ENCODE data around the gene XG.
"Not testable (repeated sequence)": the region's sequence is repeated elsewhere in the genome, so short reads cannot be mapped to it uniquely, and the experiment has no call there.

The XG gene

DNA sequence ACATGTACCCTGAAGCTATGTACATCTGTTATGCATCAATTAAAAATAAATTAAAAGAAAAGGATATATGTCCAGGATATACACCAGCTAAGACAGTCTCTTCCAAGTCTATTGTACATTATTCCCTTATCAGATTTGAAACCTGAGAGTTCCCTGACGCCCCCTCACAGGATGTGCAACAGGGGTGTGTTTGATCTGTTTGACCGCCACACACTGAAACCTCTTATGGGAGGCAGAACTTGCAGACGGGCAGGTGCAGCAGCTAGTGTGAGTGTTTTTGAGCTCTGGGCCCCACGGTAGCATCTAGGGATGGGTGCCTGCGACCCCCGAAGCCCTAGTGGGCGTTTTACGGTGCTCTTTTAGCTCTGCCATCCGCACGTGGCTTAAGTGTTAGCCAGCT, 4.7 kb downstream of the XG start:
- no peak overlapping the region for H3K27ac Mint-ChIP-seq
- H3K4me3 Mint-ChIP-seq, result no peak overlapping the region
- no peak for ATAC-seq
- H3K36me3 Mint-ChIP-seq, result no peaks in the 10 kb centered on the region
- H3K27me3 Mint-ChIP-seq, result peaks cover 32% of the 10 kb centered on the region
- H3K4me1 Mint-ChIP-seq, result no peaks in the 10 kb centered on the region
- H3K9me3 Mint-ChIP-seq, result peaks cover 3% of the 10 kb centered on the region

DNA sequence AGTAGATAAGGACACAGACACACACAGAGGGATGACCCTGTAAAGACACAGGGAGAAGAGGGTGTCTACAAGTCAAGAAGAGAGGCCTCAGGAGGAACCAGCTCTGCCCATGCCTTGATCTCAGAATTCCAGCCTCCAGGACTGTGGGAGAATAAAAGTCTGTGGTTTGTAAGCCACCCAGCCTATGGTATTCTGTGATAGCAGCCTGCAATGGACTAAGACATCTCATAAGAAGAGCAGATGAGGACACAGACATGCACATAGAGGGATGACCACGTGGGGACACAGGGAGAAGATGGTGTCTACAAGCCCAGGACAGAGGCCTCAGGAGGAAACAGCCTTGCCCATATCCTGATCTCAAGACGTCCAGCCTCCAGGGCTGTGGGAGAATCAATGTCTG, 9.4 kb downstream of the XG start:
- H3K9me3 Mint-ChIP-seq, result peaks cover 3% of the 10 kb centered on the region
- peaks cover 32% of the 10 kb centered on the region for H3K27me3 Mint-ChIP-seq
- no peak for ATAC-seq
- H3K4me1 Mint-ChIP-seq, result no peaks in the 10 kb centered on the region
- no peak overlapping the region for H3K27ac Mint-ChIP-seq
- H3K4me3 Mint-ChIP-seq, result no peak overlapping the region
- no peaks in the 10 kb centered on the region for H3K36me3 Mint-ChIP-seq

DNA sequence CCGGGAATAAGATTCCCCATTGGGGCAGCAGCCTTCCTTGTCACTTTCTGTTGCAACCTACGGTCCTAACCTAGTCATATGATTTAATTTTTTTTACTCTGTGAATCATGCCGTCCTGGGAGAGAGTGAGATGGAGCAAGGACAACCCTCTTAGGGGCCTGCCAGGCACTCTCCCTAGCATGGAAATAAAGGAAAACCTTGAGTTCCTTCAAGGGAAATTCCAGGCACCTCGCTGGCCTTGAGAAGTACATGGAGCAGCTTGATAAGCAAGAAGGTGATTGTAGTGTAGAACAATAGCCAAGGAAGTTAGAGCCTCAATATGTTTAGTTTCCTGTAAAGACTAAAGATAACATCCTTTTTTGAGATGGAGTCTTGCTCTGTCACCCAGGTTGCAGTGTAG, 10.8 kb downstream of the XG start:
- H3K4me1 Mint-ChIP-seq, result not testable (repeated sequence)

DNA sequence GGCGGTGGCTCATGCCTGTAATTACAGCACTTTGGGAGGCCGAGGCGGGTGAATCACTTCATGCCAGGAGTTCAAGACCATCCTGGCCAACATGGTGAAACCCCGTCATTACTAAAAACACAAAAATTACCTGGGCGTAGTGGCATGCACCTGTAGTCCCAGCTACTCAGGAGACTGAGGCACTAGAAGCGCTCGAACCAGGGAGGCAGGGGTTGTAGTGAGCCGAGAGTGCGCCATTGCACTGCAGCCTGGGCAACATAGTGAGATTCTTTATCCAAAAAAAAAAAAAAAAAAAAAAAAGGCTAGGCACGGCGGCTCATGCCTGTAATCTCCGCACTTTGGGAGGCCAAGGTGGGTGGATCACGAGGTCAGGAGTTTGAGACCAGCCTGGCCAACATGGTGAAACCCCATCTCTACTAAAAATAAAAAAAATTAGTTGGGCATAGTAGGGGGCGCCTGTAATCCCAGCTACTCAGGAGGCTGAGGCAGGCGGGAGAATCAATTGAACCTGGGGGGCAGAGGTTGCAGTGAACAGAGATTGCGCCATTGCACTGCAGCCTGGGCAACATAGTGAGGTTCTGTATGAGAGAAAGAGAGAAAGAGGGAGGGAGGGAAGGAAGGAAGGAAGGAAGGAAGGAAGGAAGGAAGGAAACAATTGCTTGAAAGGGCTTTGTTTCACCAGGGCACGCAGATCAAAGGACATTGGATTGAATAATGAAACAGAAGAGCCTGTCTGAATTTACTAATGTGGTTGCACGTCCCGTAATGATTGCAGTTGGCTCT, 13.1 kb downstream of the XG start:
- not testable (repeated sequence) for H3K9me3 Mint-ChIP-seq, H3K4me1 Mint-ChIP-seq, H3K36me3 Mint-ChIP-seq, H3K27ac Mint-ChIP-seq, H3K4me3 Mint-ChIP-seq, ATAC-seq
- H3K27me3 Mint-ChIP-seq, result peaks cover 31% of the 10 kb centered on the region

More for the DNA sequence above, 10.8 kb downstream of the XG start:
- peaks cover 29% of the 10 kb centered on the region for H3K27me3 Mint-ChIP-seq
- not testable (repeated sequence) for H3K27ac Mint-ChIP-seq, H3K9me3 Mint-ChIP-seq, ATAC-seq, H3K4me3 Mint-ChIP-seq, H3K36me3 Mint-ChIP-seq

DNA sequence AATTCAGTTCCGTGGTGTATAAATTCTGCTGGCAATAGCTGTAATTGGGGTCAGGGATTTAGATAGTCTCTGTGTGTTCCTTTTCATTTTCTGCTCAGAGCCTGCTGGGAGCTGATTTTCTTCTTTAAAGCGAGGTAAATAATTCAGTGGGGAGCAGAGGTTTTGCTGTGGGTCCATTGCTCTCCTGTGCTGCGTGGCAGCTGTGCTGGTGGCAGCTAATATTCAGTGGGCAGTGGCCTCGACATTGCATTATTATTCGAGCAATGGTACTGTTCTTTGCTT, 13.7 kb downstream of the XG start:
- H3K27me3 Mint-ChIP-seq, result peaks cover 31% of the 10 kb centered on the region
- no peaks in the 10 kb centered on the region for H3K4me1 Mint-ChIP-seq
- H3K36me3 Mint-ChIP-seq, result no peaks in the 10 kb centered on the region
- no peak overlapping the region for H3K27ac Mint-ChIP-seq
- H3K9me3 Mint-ChIP-seq, result no peaks in the 10 kb centered on the region
- H3K4me3 Mint-ChIP-seq, result no peak overlapping the region
- ATAC-seq, result no peak

DNA sequence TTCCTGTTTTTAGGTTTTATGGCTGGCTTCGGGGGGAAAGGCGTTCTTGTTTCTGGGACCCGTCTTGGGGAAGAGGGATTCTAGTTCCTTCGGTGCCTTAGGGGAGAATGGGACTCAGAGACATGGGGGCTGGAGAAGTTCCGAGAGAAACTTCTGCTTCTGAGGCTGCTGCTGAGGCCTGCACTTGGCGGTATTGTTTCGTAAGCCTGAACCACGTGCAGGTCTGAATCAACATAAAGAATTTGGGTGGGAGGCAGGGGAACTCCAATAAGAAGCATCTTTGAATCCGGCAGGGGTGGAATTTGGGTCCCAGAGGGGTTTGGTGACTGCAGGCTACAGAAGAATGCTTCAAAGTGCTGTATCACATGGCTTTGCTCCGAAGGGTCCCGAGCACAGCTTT, 15.1 kb downstream of the XG start:
- H3K36me3 Mint-ChIP-seq, result no peaks in the 10 kb centered on the region
- peaks cover 3% of the 10 kb centered on the region for H3K9me3 Mint-ChIP-seq
- ATAC-seq, result no peak
- no peak overlapping the region for H3K4me3 Mint-ChIP-seq
- no peak overlapping the region for H3K27ac Mint-ChIP-seq
- no peaks in the 10 kb centered on the region for H3K4me1 Mint-ChIP-seq
- peaks cover 42% of the 10 kb centered on the region for H3K27me3 Mint-ChIP-seq

DNA sequence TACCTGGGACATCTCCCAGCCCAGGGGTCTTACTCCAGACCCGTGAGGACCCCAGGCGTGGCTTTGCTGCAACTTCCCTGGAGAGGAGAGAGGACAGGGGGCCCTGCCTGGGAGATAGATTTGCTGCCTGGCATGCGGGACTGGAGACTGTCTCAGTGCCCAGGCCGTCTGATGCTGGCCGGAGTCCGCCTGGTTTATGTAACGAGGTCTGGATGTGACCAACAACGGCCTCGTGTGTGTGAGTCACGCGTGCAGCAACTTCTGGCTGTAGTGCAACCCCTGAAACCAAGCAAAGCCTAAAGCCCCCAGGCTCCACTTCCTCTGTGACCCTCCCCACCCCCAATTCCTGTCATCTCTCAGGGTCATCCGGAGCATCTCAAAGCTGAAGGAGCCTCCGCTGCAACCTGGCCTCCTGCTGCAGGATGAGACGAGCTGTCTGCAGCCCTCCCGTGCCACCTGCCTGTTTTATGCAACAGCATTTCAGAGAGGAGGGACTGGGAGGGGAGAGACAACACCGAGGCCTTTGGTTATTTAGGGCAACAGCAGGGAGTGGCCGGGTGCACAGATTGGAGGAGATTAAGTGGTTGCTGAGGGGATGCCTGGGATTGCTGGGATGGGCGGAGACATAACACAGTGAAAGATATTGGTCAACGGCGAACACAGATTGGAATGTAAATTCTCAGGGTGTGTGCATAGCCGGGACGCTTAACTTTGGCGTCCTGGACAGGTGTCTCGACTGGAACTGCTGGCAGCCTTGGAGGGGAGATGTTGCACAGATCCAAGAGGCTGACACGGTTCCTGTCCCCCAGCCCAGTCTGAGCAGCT, 16.0 kb downstream of the XG start:
- no peak for ATAC-seq
- peaks cover 3% of the 10 kb centered on the region for H3K9me3 Mint-ChIP-seq
- H3K4me1 Mint-ChIP-seq, result no peaks in the 10 kb centered on the region
- no peaks in the 10 kb centered on the region for H3K36me3 Mint-ChIP-seq
- no peak overlapping the region for H3K4me3 Mint-ChIP-seq
- H3K27ac Mint-ChIP-seq, result no peak overlapping the region
- H3K27me3 Mint-ChIP-seq, result peaks cover 42% of the 10 kb centered on the region

DNA sequence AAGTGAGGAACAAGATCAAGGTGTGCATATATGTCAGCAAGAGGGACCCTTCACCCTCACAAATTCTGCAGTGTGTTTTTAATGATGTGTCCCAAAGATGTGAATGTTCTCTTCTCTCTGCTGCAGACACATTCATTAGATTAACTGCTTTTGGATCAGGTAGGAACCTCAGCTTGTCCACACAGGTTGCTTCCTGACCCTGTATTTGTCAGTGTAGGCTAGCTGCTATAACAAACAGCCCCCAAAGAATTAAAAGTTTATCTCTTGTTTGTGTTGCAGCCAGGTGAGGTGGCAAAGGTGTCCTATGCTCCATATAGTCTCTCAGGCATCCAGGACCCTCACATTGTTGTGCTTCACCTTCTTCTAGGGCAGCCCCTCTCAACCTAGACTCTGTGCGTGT, 17.8 kb downstream of the XG start:
- Mint-ChIP-seq H3K36me3 (no peaks in the 10 kb centered on the region), H3K4me1 (no peaks in the 10 kb centered on the region), H3K9me3 (peaks cover 14% of the 10 kb centered on the region), H3K4me3 (no peak overlapping the region), H3K27me3 (peaks cover 42% of the 10 kb centered on the region), H3K27ac (no peak overlapping the region)
- no peak for ATAC-seq

DNA sequence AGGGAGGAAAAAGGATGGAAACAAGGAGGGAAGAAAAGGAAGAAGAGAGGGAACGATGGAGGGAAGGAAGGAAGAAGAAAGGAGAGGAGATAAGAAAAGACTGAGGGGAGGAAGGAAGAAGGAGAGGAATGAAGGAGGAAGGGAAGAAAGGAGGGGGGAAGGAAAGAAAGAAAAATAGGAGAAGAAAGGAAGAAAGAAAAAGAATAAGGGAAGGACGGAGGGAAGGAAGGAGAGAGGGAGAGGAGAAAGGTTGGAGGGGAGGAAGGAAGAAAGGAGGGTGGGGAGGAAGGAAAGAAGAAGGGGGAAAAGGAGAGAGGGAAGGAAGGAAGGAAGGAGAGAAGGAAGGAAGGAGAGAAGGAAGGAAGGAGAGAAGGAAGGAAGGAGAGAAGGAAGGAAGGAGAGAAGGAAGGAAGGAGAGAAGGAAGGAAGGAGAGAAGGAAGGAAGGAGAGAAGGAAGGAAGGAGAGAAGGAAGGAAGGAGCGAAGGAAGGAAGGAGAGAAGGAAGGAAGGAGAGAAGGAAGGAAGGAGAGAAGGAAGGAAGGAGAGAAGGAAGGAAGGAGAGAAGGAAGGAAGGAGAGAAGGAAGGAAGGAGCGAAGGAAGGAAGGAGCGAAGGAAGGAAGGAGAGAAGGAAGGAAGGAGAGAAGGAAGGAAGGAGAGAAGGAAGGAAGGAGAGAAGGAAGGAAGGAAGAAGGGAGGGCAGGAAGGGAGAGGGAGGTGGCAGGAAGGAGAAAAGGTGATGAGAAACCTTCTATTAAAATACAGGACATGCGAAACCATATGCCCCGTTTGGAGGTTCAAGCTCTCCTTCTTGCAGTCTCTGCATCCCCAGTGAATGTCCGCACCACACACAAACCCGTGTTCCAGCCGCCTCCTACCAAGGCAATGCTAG, 21.6 kb downstream of the XG start:
- H3K9me3 Mint-ChIP-seq, result peaks cover 17% of the 10 kb centered on the region
- H3K4me3 Mint-ChIP-seq, result not testable (repeated sequence)

DNA sequence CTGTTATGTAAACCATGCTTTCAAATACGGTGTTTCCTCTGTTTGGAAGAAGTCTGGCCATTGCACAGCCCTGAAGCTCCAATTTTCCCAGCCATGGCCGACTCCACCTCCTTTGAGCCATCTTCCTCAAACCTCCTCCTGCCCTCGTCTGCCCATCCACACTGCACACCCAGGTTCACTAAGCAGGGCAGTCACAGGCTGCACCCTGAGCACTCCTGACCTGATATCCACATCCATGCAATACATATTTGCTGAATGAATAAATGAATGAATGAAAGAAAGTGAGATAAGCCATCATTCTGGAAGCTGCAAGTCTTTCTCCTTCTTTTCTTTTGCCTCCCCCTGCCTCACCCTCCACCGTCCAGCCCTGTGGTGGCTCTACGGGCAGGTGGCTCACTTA, 22.2 kb downstream of the XG start:
- Mint-ChIP-seq H3K27ac (no peak overlapping the region), H3K36me3 (no peaks in the 10 kb centered on the region), H3K4me1 (no peaks in the 10 kb centered on the region), H3K9me3 (peaks cover 17% of the 10 kb centered on the region), H3K4me3 (no peak overlapping the region), H3K27me3 (peaks cover 43% of the 10 kb centered on the region)
- no peak for ATAC-seq

More for the DNA sequence above, 21.6 kb downstream of the XG start:
- not testable (repeated sequence) for H3K4me1 Mint-ChIP-seq, H3K27ac Mint-ChIP-seq, H3K36me3 Mint-ChIP-seq, ATAC-seq
- H3K27me3 Mint-ChIP-seq, result peaks cover 45% of the 10 kb centered on the region

DNA sequence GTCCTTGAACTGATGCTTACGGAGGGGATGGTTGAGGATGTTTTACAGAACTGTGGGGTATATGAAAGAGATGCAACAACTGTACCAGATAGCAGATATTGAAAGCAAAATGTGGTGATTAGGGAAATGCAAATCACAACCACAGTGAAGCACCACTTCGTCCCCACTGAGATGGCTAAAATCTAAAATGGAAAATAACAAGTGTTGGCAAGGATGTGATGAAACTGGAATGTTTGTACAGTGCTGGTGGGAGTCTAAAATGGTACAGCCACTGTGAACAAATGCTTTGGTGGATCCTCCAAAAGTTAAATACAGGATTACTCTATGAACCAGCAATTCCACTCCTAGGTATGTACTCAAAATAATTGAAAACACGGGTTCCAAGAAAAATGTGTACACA, 22.9 kb downstream of the XG start:
- H3K4me1 Mint-ChIP-seq, result no peaks in the 10 kb centered on the region
- no peak overlapping the region for H3K27ac Mint-ChIP-seq
- no peaks in the 10 kb centered on the region for H3K36me3 Mint-ChIP-seq
- no peak for ATAC-seq
- H3K4me3 Mint-ChIP-seq, result no peak overlapping the region
- H3K27me3 Mint-ChIP-seq, result peaks cover 39% of the 10 kb centered on the region
- H3K9me3 Mint-ChIP-seq, result peaks cover 17% of the 10 kb centered on the region

DNA sequence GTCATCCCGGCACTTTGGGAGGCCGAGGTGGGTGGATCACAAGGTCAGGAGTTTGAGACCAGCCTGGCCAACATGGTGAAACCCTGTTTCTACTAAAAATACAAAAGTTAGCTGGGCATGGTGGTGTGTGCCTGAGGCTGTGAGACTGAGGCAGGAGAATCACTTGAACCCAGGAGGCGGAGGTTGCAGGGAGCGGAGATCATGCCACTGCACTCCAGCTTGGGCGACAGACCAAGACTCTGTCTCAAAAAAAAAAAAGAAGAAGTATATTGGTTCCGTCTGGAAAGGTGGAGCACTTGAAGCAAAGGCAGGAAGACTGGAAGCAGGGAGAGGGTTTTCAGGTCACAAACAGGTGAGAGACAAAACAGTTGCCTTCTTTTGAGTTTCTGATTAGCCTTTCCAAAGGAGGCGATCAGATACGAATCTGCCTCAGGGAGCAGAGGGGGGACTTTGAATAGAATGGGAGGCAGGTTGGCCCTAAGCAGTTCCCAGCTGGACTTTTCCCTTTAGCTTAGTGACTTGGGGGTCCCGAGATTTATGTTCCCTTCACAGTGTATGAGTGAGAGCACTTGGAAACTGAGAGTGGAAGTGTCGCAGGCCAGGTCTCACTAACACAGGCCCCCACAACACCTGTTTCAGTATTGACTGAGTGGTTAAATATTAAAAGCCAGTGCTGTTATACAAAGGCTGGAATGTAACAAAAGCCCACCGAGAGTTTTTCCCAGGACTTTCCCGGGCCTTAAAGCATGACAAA, 28.8 kb downstream of the XG start:
- peaks cover 34% of the 10 kb centered on the region for H3K27me3 Mint-ChIP-seq

DNA sequence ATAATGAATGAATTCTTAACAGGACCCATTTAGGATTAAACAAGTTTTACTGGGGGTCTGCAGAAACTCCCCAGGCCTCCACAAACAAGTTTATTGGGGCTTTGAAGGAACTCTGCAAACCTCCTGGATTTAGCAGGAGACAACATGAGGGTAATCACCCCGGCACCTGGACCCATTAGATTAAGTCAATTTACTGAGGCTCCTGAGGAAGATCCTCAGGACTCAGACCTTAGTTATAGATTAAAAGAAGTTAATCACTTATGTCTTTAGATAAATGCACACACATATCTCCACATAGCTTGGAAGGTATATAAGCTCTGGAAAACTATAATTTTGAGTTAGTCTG, 29.4 kb downstream of the XG start:
- Mint-ChIP-seq H3K4me1 (no peaks in the 10 kb centered on the region), H3K4me3 (no peak overlapping the region), H3K27me3 (peaks cover 34% of the 10 kb centered on the region), H3K9me3 (no peaks in the 10 kb centered on the region), H3K27ac (no peak overlapping the region), H3K36me3 (no peaks in the 10 kb centered on the region)
- ATAC-seq, result no peak

More for the DNA sequence above, 28.8 kb downstream of the XG start:
- not testable (repeated sequence) for H3K4me1 Mint-ChIP-seq, H3K27ac Mint-ChIP-seq, H3K36me3 Mint-ChIP-seq, H3K4me3 Mint-ChIP-seq, H3K9me3 Mint-ChIP-seq, ATAC-seq

DNA sequence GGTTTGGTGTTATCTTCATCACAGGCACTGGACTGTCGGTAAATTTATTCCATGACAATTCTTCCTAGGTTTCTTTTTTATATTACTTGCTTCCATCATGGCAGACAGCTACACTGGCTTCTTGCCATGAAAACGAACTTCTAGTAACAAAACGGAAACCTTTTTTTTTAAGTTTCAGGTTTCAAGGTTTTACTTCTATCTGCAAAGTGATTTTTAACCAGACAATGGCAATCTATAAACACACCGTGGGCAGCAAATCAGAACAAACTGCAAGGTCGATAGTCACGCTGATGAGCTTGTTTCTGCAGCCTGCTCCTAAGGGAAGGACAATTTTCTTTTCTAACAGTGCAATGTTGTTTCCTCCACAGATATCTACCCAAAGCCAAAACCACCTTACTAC, 29.9 kb downstream of the XG start:
- Mint-ChIP-seq H3K4me1 (no peaks in the 10 kb centered on the region), H3K27ac (no peak overlapping the region), H3K4me3 (no peak overlapping the region), H3K36me3 (no peaks in the 10 kb centered on the region), H3K27me3 (peaks cover 36% of the 10 kb centered on the region), H3K9me3 (no peaks in the 10 kb centered on the region)
- no peak for ATAC-seq

DNA sequence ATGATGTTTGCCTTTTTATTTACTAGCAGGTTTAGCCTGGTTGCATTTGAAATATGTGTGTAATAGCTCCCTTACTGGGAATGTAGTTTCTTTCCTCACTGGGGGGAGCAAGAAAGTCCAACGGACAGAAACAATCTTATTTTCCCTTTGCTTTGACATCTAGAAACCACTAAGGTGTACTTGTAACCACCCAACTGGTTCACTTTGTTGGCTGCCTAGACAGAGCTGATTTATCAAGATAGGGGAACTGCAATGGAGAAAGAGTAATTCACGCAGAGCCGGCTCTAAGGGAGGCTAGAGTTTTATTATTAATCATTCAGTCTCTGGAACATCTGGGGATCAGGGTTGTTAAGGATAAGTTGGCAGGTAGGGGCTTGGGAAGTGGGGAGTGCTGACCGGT, 30.3 kb downstream of the XG start:
- Mint-ChIP-seq H3K4me1 (no peaks in the 10 kb centered on the region), H3K27ac (no peak overlapping the region), H3K9me3 (no peaks in the 10 kb centered on the region), H3K27me3 (peaks cover 36% of the 10 kb centered on the region), H3K4me3 (no peak overlapping the region), H3K36me3 (no peaks in the 10 kb centered on the region)
- ATAC-seq, result no peak

All from stimulated activated memory B cell treated with anti-CD40 and anti-IgM and Interleukin-4, amounts not matched to agents 10 μg/mL and 1 μg/mL and 100 μg/mL, for 72 hours (primary cell).